ES-I3 (cell line): ENCODE data around the gene PCID2.
A peak's percentile ranks its signal among the peaks of the same experiment; 100 is the strongest.

Experiments used
- H3K36me3 ChIP-seq: 2 replicates; pipeline ENCODE4 v1.6.1; 2013; ENCODE audit warnings: mild to moderate bottlenecking, low read length, control low read depth, moderate library complexity; ENCODE audit not compliant: insufficient read depth
- H3K4me1 ChIP-seq: 2 replicates; pipeline ENCODE4 v1.6.1; 2013; ENCODE audit warnings: mild to moderate bottlenecking, control low read depth, low read length; ENCODE audit not compliant: insufficient read depth
- H3K9ac ChIP-seq: 2 replicates; pipeline ENCODE4 v1.6.1; 2013; ENCODE audit warnings: low read depth, mild to moderate bottlenecking, low read length, moderate library complexity
- H3K9me3 ChIP-seq: 2 replicates; pipeline ENCODE4 v1.6.1; 2013; ENCODE audit warnings: mild to moderate bottlenecking, low read length, moderate library complexity; ENCODE audit not compliant: control insufficient read depth, insufficient read depth

PCID2 gene

GRCh38 chr13:113157929-113158747 is 50.3 kb downstream of the PCID2 start, which contains the start of gene PROZ:
Gene PROZ, plus strand, starts transcription at chr13:113158648. Its CDS starts 13 bp downstream, at chr13:113158661.
- Histone ChIP-seq H3K9me3 (no peaks in the 10 kb centered on the region), H3K9ac (peak within 1 kb of the TSS; percentile 9; the same call in 1 of the 2 replicates), H3K36me3 (no peaks in the 10 kb centered on the region), H3K4me1 (peaks cover 15% of the 10 kb centered on the region; the same call in 1 of the 2 replicates)

GRCh38 chr13:113157206-113157928 is 51.1 kb downstream of the PCID2 start:
- no peaks in the 10 kb centered on the region for H3K9me3 ChIP-seq
- H3K9ac ChIP-seq, result no peak overlapping the region
- H3K4me1 ChIP-seq, result peaks cover 17% of the 10 kb centered on the region; the same call in 1 of the 2 replicates
- H3K36me3 ChIP-seq, result no peaks in the 10 kb centered on the region

- Histone ChIP-seq H3K9ac (no peak overlapping the region), H3K4me1 (peaks cover 21% of the 10 kb centered on the region), H3K36me3 (no peaks in the 10 kb centered on the region), H3K9me3 (no peaks in the 10 kb centered on the region)
Observed at GRCh38 chr13:113155982-113156655, 52.4 kb downstream of the PCID2 start.

- Histone ChIP-seq H3K9ac (no peak overlapping the region), H3K9me3 (no peaks in the 10 kb centered on the region), H3K36me3 (no peaks in the 10 kb centered on the region), H3K4me1 (peaks cover 21% of the 10 kb centered on the region)
Observed at GRCh38 chr13:113155201-113155600, 53.3 kb downstream of the PCID2 start.

GRCh38 chr13:113153810-113154748 is 54.4 kb downstream of the PCID2 start:
- H3K4me1 ChIP-seq, result peaks cover 17% of the 10 kb centered on the region
- H3K9ac ChIP-seq, result peak overlapping the region; percentile 55
- no peaks in the 10 kb centered on the region for H3K9me3 ChIP-seq
- H3K36me3 ChIP-seq, result no peaks in the 10 kb centered on the region

- Histone ChIP-seq H3K9me3 (no peaks in the 10 kb centered on the region), H3K4me1 (peaks cover 11% of the 10 kb centered on the region), H3K36me3 (no peaks in the 10 kb centered on the region), H3K9ac (peak overlapping the region; percentile 55)
Observed at GRCh38 chr13:113152984-113153809, 55.3 kb downstream of the PCID2 start.

GRCh38 chr13:113152691-113152983 is 55.8 kb downstream of the PCID2 start:
- Histone ChIP-seq H3K36me3 (no peaks in the 10 kb centered on the region), H3K9ac (peak overlapping the region; percentile 55; the same call in 1 of the 2 replicates), H3K4me1 (peaks cover 8% of the 10 kb centered on the region), H3K9me3 (no peaks in the 10 kb centered on the region)

GRCh38 chr13:113151745-113152690 is 56.5 kb downstream of the PCID2 start:
- Histone ChIP-seq H3K9ac (no peak overlapping the region; the same call in 1 of the 2 replicates), H3K9me3 (no peaks in the 10 kb centered on the region), H3K36me3 (no peaks in the 10 kb centered on the region), H3K4me1 (peaks cover 8% of the 10 kb centered on the region)

GRCh38 chr13:113150550-113151365 is 57.7 kb downstream of the PCID2 start:
- no peaks in the 10 kb centered on the region for H3K36me3 ChIP-seq
- peaks cover 8% of the 10 kb centered on the region for H3K4me1 ChIP-seq

GRCh38 chr13:113149711-113150549 is 58.5 kb downstream of the PCID2 start:
- Histone ChIP-seq H3K9ac (no peak overlapping the region), H3K9me3 (no peaks in the 10 kb centered on the region), H3K4me1 (peaks cover 8% of the 10 kb centered on the region), H3K36me3 (no peaks in the 10 kb centered on the region)

More at GRCh38 chr13:113150550-113151365, 57.7 kb downstream of the PCID2 start:
- no peak overlapping the region for H3K9ac ChIP-seq
- H3K9me3 ChIP-seq, result no peaks in the 10 kb centered on the region

- no peaks in the 10 kb centered on the region for H3K9me3 ChIP-seq
- H3K36me3 ChIP-seq, result no peaks in the 10 kb centered on the region
- H3K9ac ChIP-seq, result no peak overlapping the region
- peaks cover 6% of the 10 kb centered on the region for H3K4me1 ChIP-seq
Observed at GRCh38 chr13:113148940-113149503, 59.4 kb downstream of the PCID2 start.
